Subcutaneous abdominal adipose tissue (tissue), 5 donors: ENCODE measurements around the gene METTL17.
"Not testable (repeated sequence)": the region's sequence is repeated elsewhere in the genome, so short reads cannot be mapped to it uniquely, and the experiment has no call there.

Source experiments
- H3K27ac ChIP-seq: one replicate; pipeline ENCODE4 v1.7.0; 2013; ENCODE audit warnings: low read depth, mild to moderate bottlenecking, inconsistent platforms, low read length, moderate library complexity
- H3K27me3 ChIP-seq, 5 donors: one replicate each; pipeline ENCODE4 v1.7.0; 2013; ENCODE audit warnings: low read length in 5 of 5, inconsistent platforms in 1 of 5; ENCODE audit not compliant: control insufficient read depth in 5 of 5, insufficient read depth in 4 of 5
- H3K36me3 ChIP-seq, 5 donors: one replicate each; pipeline ENCODE4 v1.7.0; 2013; ENCODE audit warnings: low read length in 5 of 5; ENCODE audit not compliant: control insufficient read depth in 5 of 5, insufficient read depth in 5 of 5
- H3K4me1 ChIP-seq, 5 donors: one replicate each; pipeline ENCODE4 v1.7.0; 2013; ENCODE audit warnings: low read length in 5 of 5, mild to moderate bottlenecking in 3 of 5, moderate library complexity in 1 of 5; ENCODE audit not compliant: control insufficient read depth in 5 of 5, insufficient read depth in 5 of 5
- H3K4me3 ChIP-seq, 5 donors: one replicate each; pipeline ENCODE4 v1.7.0; 2013; ENCODE audit warnings: low read length in 5 of 5, low read depth in 1 of 5
- H3K9ac ChIP-seq, 5 donors: one replicate each; pipeline ENCODE4 v1.7.0; 2013; ENCODE audit warnings: low read length in 5 of 5, mild to moderate bottlenecking in 4 of 5, moderate library complexity in 3 of 5
- H3K9me3 ChIP-seq, 5 donors: one replicate each; pipeline ENCODE4 v1.7.0; 2013; ENCODE audit warnings: low read length in 5 of 5; ENCODE audit not compliant: control insufficient read depth in 5 of 5
- donor health status: healthy.
- donor health status: healthy.
- donor health status: healthy.
- donor health status: healthy.
- donor health status: healthy.

The METTL17 gene, protein sequence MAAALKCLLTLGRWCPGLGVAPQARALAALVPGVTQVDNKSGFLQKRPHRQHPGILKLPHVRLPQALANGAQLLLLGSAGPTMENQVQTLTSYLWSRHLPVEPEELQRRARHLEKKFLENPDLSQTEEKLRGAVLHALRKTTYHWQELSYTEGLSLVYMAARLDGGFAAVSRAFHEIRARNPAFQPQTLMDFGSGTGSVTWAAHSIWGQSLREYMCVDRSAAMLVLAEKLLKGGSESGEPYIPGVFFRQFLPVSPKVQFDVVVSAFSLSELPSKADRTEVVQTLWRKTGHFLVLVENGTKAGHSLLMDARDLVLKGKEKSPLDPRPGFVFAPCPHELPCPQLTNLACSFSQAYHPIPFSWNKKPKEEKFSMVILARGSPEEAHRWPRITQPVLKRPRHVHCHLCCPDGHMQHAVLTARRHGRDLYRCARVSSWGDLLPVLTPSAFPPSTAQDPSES

DNA sequence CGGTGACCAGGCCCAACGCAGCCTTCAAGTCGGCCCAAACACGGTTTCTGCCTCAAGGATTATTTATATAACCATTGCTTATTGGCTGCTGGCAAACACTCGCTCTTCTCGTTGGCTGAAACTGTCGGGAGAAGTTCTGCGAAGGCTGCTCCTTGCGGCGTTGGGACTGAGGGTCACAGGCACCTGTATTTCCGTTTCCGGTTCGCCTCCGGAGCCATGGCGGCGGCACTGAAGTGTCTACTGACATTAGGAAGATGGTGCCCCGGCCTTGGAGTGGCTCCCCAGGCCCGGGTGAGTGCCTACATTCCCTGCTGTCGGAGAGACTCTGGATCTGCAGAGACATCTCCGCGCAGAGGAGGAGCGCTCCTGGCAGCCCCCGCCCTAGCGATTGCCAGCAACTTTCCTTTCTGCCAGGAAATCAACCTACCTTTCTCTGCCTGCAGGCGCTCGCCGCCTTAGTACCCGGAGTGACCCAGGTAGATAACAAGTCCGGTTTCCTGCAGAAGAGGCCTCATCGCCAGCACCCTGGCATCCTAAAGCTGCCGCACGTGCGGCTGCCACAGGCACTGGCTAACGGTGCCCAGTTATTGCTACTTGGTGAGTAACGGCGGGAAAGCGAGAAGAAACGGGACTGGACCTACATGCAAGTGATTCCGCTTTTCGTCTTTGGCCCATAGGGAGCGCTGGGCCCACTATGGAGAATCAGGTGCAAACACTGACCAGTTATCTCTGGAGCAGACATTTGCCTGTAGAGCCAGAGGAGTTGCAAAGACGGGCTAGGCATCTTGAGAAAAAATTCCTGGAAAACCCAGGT lies at the start of gene METTL17:
Gene METTL17, plus strand, starts transcription at position 194 of the 814 bp plus-strand sequence. Its CDS starts 23 bp downstream, at position 217.
- peaks cover 4 to 26% (median 22%) of the 10 kb centered on the region in 5 donors for H3K4me1 ChIP-seq
- H3K36me3 ChIP-seq, result peaks cover 20 to 32% (median 29%) of the 10 kb centered on the region in 5 donors
- H3K4me3 ChIP-seq, result peak within 1 kb of the TSS; percentile 87 to 99 (median 93)
- H3K27me3 ChIP-seq, result no peaks in the 10 kb centered on the region
- H3K27ac ChIP-seq, result peak within 1 kb of the TSS; percentile 72
- peak within 1 kb of the TSS; percentile 71 to 92 (median 83) for H3K9ac ChIP-seq
- H3K9me3 ChIP-seq, result no peaks in the 10 kb centered on the region

DNA sequence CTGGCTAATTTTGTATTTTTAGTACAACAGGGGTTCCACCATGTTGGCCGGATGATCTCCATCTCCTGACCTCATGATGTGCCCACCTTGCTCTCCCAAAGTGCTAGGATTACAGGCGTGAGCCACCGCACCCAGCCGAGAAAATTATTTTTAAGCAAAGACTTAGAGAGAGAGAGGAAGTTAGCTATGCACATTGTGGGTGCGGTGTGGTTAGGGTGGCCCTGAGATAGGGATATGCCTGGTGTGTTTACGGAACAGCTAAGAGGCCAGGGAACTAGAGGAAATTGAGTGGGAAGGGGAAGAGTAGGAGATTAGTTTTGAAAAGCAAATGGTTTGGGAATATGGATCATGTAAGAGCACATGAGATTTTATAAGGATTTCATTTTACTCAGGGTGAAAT lies 44.6 kb upstream of the METTL17 start:
- H3K36me3 ChIP-seq, H3K4me1 ChIP-seq, H3K27ac ChIP-seq, H3K27me3 ChIP-seq, H3K9ac ChIP-seq, H3K4me3 ChIP-seq, H3K9me3 ChIP-seq: not testable (repeated sequence)

DNA sequence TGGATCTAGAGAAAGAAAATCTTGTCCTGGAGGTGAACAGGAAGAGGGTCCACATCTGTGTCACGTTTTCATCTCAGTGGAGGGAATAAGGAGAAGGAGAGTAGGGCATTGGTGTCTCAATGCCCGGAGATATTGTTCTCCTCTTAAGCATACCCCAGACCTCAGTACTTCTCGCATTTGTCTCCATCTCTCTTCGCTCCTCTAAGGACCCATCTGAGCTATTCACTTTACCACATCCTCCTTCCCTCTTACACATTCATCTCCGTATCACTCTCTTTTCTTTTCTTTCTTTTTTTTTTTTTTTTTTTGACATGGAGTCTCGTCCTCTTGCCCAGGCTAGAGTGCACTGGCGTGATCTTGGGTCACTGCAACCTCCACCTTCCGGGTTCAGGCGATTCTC lies 43.1 kb upstream of the METTL17 start:
- not testable (repeated sequence) for H3K27me3 ChIP-seq, H3K27ac ChIP-seq, H3K9me3 ChIP-seq, H3K9ac ChIP-seq, H3K4me1 ChIP-seq, H3K36me3 ChIP-seq, H3K4me3 ChIP-seq

DNA sequence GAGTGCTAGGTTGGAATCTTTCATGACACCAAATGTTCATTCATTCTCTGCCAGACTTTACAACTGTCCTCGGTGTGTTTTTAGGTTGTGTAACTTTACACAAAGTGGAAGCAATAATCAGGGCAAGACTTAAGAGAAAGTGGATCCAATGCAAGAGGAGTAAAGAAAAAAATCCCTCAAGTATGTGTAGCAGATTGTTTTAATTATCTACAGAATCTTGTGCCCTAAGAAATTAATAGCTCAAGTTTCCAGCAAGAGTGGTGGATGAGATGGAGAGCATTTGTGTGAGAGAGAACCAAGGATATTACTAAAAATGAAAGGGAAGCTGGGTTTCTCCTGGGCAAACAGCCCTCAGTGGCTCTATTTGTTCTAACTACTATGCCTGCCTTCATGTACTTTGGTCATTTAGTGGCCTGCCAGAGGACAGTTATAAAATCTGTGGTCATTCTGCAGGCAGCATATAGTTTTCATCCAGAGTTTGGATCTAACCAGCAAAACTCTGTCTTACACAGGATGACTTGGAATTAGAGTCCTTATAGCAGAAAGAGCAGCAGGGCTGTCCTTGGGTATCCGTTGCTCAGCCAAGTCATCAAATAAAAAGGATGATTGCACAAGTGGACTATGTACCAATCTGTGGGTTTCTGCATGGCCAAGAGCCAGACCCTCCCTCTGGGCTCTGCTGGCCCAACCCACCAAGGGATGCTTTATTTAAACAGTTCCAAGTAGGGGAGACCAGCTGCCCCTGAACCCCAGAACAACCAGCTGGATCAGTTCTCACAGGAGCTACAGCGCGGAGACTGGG lies 34.8 kb upstream of the METTL17 start, which contains the start of gene RNASE2:
Gene RNASE2, plus strand, starts transcription at position 752 of the 802 bp plus-strand sequence. CDS start 285 bp downstream, outside the sequence.
- not testable (repeated sequence) for H3K9me3 ChIP-seq, H3K27ac ChIP-seq, H3K9ac ChIP-seq, H3K4me1 ChIP-seq, H3K27me3 ChIP-seq, H3K36me3 ChIP-seq, H3K4me3 ChIP-seq

DNA sequence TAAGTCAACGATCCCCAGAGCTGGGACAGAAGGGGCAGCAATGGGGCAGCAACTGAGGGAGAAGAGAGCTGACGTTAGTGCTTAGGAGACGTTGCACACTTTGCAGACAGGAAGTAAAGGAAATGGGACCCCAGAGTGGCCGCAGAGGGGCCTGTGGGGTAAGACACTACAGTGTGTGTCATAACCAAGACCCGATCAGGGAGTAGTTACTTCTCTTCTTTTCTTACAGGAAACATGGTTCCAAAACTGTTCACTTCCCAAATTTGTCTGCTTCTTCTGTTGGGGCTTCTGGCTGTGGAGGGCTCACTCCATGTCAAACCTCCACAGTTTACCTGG lies 34.3 kb upstream of the METTL17 start:
- not testable (repeated sequence) for H3K36me3 ChIP-seq, H3K4me3 ChIP-seq, H3K27ac ChIP-seq, H3K27me3 ChIP-seq, H3K9ac ChIP-seq, H3K9me3 ChIP-seq, H3K4me1 ChIP-seq

DNA sequence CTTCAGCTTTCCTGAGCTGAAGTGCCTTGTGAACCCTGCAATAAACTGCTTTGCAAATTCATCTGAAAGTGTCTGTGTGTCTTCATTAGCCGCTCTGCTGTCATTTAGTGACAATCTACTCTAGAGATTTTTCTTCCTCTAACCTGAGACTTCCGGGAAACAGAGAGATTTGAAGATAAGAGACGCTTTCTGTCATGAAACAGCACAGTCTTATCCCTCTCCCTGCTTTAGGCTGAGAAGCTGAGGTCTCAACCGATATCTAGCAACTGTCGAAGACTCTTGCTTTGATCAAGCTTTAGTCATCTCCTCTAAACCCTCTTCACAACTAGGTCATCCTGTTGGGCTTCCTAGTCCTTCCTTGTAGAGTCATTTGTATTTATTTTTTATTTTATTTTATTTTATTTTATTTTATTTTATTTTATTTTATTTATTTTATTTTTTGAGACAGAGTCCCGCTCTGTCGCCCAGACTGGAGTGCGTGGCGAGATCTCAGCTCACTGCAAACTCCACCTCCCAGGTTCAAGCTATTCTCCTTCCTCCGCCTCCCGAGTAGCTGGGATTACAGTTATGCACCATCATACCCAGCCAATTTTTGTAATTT lies 33.3 kb upstream of the METTL17 start:
- peaks cover 0 to 3% (median 0%) of the 10 kb centered on the region in 5 donors for H3K27me3 ChIP-seq
- no peak overlapping the region for H3K4me3 ChIP-seq
- no peak overlapping the region for H3K9ac ChIP-seq
- H3K36me3 ChIP-seq, result no peaks in the 10 kb centered on the region
- no peaks in the 10 kb centered on the region for H3K9me3 ChIP-seq
- no peak overlapping the region for H3K27ac ChIP-seq
- H3K4me1 ChIP-seq, result no peaks in the 10 kb centered on the region

DNA sequence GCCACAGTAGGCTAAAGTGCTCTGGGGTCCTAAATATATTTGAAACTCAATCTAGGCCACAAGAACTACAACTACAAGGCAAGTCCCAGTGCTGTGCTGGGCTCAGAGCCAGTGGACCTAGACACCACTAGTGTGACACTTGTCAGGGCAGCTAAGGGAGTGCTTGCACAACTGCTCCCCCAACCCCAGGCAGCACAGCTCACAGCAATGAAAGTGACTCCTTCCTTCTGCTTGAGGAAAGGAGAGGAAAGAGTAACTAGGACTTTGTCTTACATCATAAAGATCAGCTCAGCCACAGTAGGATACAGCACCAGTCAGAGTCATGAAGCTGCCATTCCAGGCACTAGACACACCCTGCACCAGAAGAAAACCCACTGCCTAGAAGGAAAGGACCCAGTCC lies 30.8 kb upstream of the METTL17 start:
- not testable (repeated sequence) for H3K9me3 ChIP-seq, H3K9ac ChIP-seq, H3K4me3 ChIP-seq, H3K4me1 ChIP-seq, H3K36me3 ChIP-seq, H3K27me3 ChIP-seq, H3K27ac ChIP-seq

DNA sequence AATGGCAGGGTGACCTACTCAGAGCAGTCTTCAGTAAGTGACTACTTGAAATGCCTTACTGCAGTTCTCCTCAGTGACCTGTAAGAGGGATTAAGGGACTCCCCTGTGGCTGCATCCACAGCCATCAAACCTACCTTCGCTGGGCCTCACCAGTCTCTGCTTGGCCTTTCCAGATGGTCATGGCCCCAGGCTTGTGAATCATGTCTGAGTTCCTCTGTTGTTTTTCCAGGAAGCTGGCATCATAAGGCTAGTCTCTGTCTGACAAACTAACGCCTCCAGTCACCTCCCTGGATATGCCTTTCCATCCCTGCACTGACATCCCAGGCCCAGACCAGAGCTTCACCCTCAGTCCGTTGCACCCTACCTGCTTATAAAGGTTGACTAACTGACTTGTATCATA lies 20.4 kb upstream of the METTL17 start:
- H3K4me3 ChIP-seq, result no peak overlapping the region
- peaks cover 0 to 4% (median 1%) of the 10 kb centered on the region in 5 donors for H3K27me3 ChIP-seq
- no peak overlapping the region for H3K9ac ChIP-seq
- H3K36me3 ChIP-seq, result no peaks in the 10 kb centered on the region
- no peaks in the 10 kb centered on the region for H3K9me3 ChIP-seq
- peaks cover 2 to 15% (median 14%) of the 10 kb centered on the region in 5 donors for H3K4me1 ChIP-seq
- no peak overlapping the region for H3K27ac ChIP-seq

DNA sequence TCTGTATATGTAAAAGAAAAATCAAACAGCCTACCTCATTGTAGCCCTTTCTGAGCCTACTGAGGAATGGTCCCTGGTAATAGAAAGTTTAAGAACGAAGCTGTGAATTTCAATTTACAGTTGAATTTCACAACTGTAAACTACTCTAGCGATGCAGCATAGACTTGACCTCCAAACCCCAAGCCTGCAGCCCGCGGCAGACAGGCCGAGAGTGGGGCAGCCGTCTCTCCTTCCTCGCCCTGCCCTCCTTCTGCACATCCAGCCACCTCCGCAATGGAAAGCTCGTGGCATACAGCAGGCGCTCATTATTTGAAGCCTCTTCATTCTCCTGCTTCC lies 19.2 kb upstream of the METTL17 start:
- H3K9me3 ChIP-seq, result no peaks in the 10 kb centered on the region
- H3K4me3 ChIP-seq, result peak overlapping the region; percentile 49 to 89 (median 86)
- H3K27ac ChIP-seq, result peak overlapping the region; percentile 60
- H3K4me1 ChIP-seq, result peaks cover 2 to 15% (median 14%) of the 10 kb centered on the region in 5 donors
- H3K27me3 ChIP-seq, result no peaks in the 10 kb centered on the region
- H3K36me3 ChIP-seq, result no peaks in the 10 kb centered on the region
- H3K9ac ChIP-seq, result peak overlapping the region in 4 of 5 donors; percentile 71 to 81 (median 78)
